Karpas-422 (cell line): Measurements from ENCODE around the gene OGDHL. TPM values are rescaled to one million over a fixed set of nuclear protein-coding genes. Genes with fewer than 3 reads are reported as not detected.

ENCODE experiments used
- DNase-seq: peaks from one replicate; pipeline ENCODE4 v3.0.0-alpha.2; 2015
- H2AFZ ChIP-seq: fragments of 200-600 bp; sonication (generic); 2 replicates; pipeline ENCODE4 v1.6.1; 2014; ENCODE audit warnings: antibody characterized with exemption, low read length, mixed read lengths
- H3K27ac ChIP-seq: fragments of 200-600 bp; sonication (generic); 2 replicates; pipeline ENCODE4 v1.5.1; 2014; ENCODE audit warnings: mild to moderate bottlenecking, low read length, moderate library complexity
- H3K27me3 ChIP-seq: fragments of 200-600 bp; sonication (generic); 2 replicates; pipeline ENCODE4 v1.6.1; 2014; ENCODE audit warnings: low read length, mixed read lengths
- H3K36me3 ChIP-seq: fragments of 200-600 bp; sonication (generic); 2 replicates; pipeline ENCODE4 v1.6.1; 2014; ENCODE audit warnings: low read length, mixed read lengths; ENCODE audit not compliant: insufficient read depth
- H3K4me1 ChIP-seq: fragments of 200-600 bp; sonication (generic); 2 replicates; pipeline ENCODE4 v1.6.1; 2014; ENCODE audit warnings: mild to moderate bottlenecking, low read length, mixed read lengths
- H3K4me2 ChIP-seq: fragments of 200-600 bp; sonication (generic); 2 replicates; pipeline ENCODE4 v1.6.1; 2014; ENCODE audit warnings: low read length, low read depth, mild to moderate bottlenecking; ENCODE audit not compliant: poor library complexity, severe bottlenecking
- H3K4me3 ChIP-seq: fragments of 200-600 bp; sonication (generic); 2 replicates; pipeline ENCODE4 v1.5.1; 2014; ENCODE audit warnings: mild to moderate bottlenecking, antibody characterized with exemption, low read length, mixed read lengths
- H3K79me2 ChIP-seq: fragments of 200-600 bp; sonication (generic); 2 replicates; pipeline ENCODE4 v1.6.1; 2014; ENCODE audit warnings: mild to moderate bottlenecking, low read length, mixed read lengths
- H3K9ac ChIP-seq: fragments of 200-600 bp; sonication (generic); 2 replicates; pipeline ENCODE4 v1.6.0; 2014; ENCODE audit warnings: low read length
- H3K9me2 ChIP-seq: fragments of 200-600 bp; sonication (generic), shearing (Covaris generic); replicated peaks from 2 replicates; pipeline ENCODE4 v1.6.0; 2014; ENCODE audit warnings: mild to moderate bottlenecking, low read length, moderate library complexity; ENCODE audit not compliant: insufficient read depth
- H3K9me3 ChIP-seq: fragments of 300-700, 200-600 bp; sonication (generic); 2 replicates; pipeline ENCODE4 v1.6.1; 2014; ENCODE audit warnings: low read length, mixed read lengths
- H4K20me1 ChIP-seq: fragments of 200-600 bp; sonication (generic); 2 replicates; pipeline ENCODE4 v1.6.1; 2014; ENCODE audit warnings: mild to moderate bottlenecking, antibody characterized with exemption, low read length, low read depth; ENCODE audit not compliant: insufficient read depth
- total RNA-seq: library from RNA; depleted of rRNA; stranded (reverse); fragments of >200 nt; shearing (Covaris generic); gene quantifications from 2 replicates; pipeline ENCODE4 v1.2.3, GENCODE V29; 2014; ENCODE audit warnings: low replicate concordance; rRNA removed

The OGDHL gene
- 0.75 and 1.8 TPM in 2 replicates for total RNA-seq

DNA sequence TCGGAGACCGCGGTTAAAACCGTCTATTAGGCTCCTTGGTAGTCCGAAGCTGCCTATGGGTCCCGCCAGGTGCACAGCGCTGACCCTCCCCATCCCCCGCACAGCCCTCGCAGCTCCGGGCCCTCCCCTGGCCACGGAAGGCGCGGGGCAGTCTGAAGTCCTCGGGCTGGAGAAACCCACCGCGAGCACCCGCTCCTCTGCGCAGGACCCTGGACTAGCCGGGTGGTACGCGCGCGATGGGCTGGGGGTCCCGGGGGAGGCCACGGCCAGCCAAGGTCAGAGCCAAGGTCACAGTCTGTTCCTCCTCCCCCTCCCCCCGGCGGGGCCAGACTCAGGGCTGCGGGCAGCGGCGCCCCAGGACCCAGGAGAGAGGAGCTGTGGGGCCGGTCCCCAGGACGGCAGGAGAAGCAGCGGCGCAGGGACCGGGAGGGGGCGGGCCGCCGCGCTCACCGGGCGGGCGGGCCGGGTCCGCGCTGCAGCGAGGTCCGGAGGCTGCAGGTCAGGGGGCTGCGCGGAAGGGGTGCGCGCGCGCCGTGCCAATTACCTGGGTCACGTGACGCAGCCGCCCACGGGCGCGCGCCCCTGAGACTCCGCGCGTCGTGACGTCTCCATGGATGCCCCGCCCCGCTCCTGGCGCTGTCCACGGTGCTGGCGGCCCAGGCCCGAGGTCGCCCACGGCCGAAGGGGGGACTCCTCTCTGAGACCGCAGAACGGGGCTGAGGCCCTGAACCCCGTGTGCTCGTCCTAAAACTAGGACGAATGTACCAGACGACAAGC, at the start of gene OGDHL:
TSS of gene OGDHL (minus strand) at position 535 of the 777 bp plus-strand sequence. CDS start 3,731 bp downstream, outside the sequence.
- Histone ChIP-seq H3K27ac (no peak within 1 kb of the TSS), H3K4me3 (peak within 1 kb of the TSS; percentile 65), H3K9ac (peak within 1 kb of the TSS; percentile 60), H4K20me1 (0 out of 2 replicates have a peak, but pooled peaks cover 4% of the 10 kb centered on the region), H3K9me3 (peaks cover 6% of the 10 kb centered on the region; the same call in 1 of the 2 replicates), H3K36me3 (no peaks in the 10 kb centered on the region), H3K4me1 (no peaks in the 10 kb centered on the region), H3K27me3 (no peaks in the 10 kb centered on the region), H3K9me2 (no peaks in the 10 kb centered on the region), H2AFZ (no peak within 1 kb of the TSS), H3K79me2 (no peaks in the 10 kb centered on the region), H3K4me2 (peak within 1 kb of the TSS; percentile 58)
- peak; percentile 82 for DNase-seq

DNA sequence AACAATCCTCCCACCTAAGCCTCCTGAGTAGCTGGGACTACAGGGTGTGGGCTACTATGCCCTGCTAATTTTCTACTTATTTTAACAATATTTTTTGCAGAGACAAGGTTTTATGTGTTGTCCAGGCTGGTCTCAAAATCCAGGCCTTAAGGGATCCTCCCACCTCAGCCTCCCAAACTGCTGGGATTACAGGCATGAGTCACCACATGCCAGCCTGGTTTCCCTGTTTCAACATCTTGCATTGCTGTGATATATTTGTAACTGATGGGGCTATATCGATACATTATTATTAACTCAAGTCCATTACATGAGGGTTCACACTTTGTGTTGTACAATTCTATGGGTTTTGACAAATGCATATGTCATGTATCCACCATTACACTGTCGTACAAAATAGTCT, 41.9 kb upstream of the OGDHL start:
- Histone ChIP-seq H3K4me3 (no peak overlapping the region), H3K4me1 (no peaks in the 10 kb centered on the region), H3K27ac (no peak overlapping the region), H2AFZ (no peak overlapping the region), H3K9me2 (no peaks in the 10 kb centered on the region), H3K9me3 (no peaks in the 10 kb centered on the region), H3K79me2 (no peaks in the 10 kb centered on the region), H3K9ac (no peak overlapping the region), H3K4me2 (no peak overlapping the region), H3K27me3 (no peaks in the 10 kb centered on the region), H4K20me1 (no peaks in the 10 kb centered on the region), H3K36me3 (no peaks in the 10 kb centered on the region)
- DNase-seq = no peak

DNA sequence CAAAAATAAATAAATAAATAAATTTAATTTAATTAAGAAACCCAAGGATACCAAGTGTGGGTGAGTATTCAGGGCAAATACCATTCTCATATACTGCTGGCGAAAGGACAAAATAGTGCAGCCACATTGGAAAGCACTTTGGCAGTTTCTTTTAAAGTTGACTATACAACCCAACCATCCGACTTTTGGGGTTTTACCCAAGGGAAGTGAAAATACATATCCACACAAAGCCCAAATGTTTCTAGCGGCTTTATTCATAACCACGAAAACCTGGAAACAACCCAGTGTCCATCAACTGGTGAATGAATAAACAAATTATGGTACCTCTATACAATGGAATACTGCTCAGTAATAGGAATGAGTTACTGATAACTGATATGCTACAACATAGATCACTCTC, 36.2 kb upstream of the OGDHL start:
- no peak for DNase-seq

DNA sequence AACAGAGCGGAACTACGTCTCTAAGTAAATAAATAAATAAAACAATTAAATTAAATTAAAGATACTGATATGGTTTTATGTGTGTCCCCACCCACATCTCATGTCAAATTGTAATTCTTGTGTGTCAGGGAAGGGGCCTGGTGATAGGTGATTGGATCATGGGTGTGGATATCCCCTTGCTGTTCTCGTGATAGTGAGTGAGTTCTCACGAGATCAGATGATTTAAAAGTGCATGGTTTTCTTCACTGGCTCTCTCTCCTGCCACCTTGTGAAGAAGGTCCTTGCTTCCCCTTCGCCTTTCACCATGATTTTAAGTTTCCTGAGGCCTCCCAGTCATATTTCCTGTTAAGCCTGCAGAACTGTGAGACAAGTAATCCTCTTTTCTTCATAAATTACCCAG, 29.0 kb upstream of the OGDHL start:
- Histone ChIP-seq H4K20me1 (no peaks in the 10 kb centered on the region), H3K79me2 (no peaks in the 10 kb centered on the region), H3K9me3 (no peaks in the 10 kb centered on the region), H3K9ac (no peak overlapping the region), H3K36me3 (no peaks in the 10 kb centered on the region), H3K4me2 (no peak overlapping the region), H3K27ac (no peak overlapping the region), H2AFZ (no peak overlapping the region), H3K9me2 (no peaks in the 10 kb centered on the region), H3K4me1 (no peaks in the 10 kb centered on the region), H3K27me3 (no peaks in the 10 kb centered on the region), H3K4me3 (no peak overlapping the region)
- DNase-seq = no peak

More for the DNA sequence above, 36.2 kb upstream of the OGDHL start:
- no peak overlapping the region for H2AFZ ChIP-seq
- no peak overlapping the region for H3K4me3 ChIP-seq
- H3K27ac ChIP-seq = no peak overlapping the region
- H3K4me2 ChIP-seq = no peak overlapping the region
- no peaks in the 10 kb centered on the region for H3K79me2 ChIP-seq
- no peaks in the 10 kb centered on the region for H3K9me2 ChIP-seq
- no peaks in the 10 kb centered on the region for H3K36me3 ChIP-seq
- no peaks in the 10 kb centered on the region for H4K20me1 ChIP-seq
- no peak overlapping the region for H3K9ac ChIP-seq
- no peaks in the 10 kb centered on the region for H3K9me3 ChIP-seq
- H3K4me1 ChIP-seq = no peaks in the 10 kb centered on the region
- H3K27me3 ChIP-seq = no peaks in the 10 kb centered on the region

DNA sequence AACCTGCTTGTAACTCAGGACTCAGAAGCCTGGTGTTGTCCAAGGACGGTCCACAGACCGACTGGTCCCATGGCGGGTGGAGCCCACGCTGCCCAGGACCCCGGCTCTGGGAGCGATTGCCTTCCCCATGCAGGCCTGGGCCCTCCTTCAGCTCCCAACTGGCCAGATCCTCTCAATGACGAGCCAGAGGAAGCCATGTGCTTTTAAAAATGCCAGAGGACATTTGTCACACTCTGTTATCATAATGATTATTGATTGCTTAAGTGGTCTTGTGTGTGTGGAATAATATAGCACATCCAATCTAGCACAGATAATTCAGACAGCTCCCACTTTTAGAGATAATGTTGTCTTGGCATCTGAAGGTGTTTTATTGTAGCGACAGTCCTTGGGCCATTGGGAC, 22.6 kb upstream of the OGDHL start:
- no peak overlapping the region for H3K27ac ChIP-seq
- H3K27me3 ChIP-seq = no peaks in the 10 kb centered on the region
- no peak overlapping the region for H3K4me3 ChIP-seq
- no peaks in the 10 kb centered on the region for H4K20me1 ChIP-seq
- H3K9me3 ChIP-seq = no peaks in the 10 kb centered on the region
- no peak overlapping the region for H3K4me2 ChIP-seq
- no peaks in the 10 kb centered on the region for H3K79me2 ChIP-seq
- no peaks in the 10 kb centered on the region for H3K9me2 ChIP-seq
- no peak for DNase-seq
- no peak overlapping the region for H2AFZ ChIP-seq
- no peaks in the 10 kb centered on the region for H3K4me1 ChIP-seq
- no peak overlapping the region for H3K9ac ChIP-seq
- H3K36me3 ChIP-seq = no peaks in the 10 kb centered on the region

DNA sequence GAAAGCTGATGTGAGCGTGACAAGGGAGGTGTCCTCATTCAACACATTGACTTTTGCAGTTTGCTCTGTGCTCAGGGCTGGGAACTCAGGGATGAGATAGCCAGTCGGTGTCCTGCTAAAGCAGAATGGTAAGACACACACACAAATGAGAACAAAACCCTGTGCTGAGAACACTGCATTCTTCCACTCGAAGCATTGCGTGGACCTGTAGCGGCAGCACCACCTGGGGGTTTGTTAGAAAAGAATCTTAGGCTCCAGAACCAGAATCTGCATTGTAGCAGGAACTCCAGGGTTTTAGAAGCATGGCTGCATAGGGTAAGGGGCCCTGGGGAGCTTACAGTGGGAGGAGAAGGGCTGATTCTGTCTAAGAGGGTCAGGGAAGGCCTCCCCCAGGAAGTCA, 21.5 kb upstream of the OGDHL start:
- H3K9me3 ChIP-seq = no peaks in the 10 kb centered on the region
- no peaks in the 10 kb centered on the region for H4K20me1 ChIP-seq
- no peak for DNase-seq
- no peaks in the 10 kb centered on the region for H3K27me3 ChIP-seq
- H3K9me2 ChIP-seq = no peaks in the 10 kb centered on the region
- H3K4me1 ChIP-seq = no peaks in the 10 kb centered on the region
- H3K4me3 ChIP-seq = no peak overlapping the region
- no peak overlapping the region for H2AFZ ChIP-seq
- no peak overlapping the region for H3K9ac ChIP-seq
- H3K4me2 ChIP-seq = no peak overlapping the region
- no peaks in the 10 kb centered on the region for H3K36me3 ChIP-seq
- H3K79me2 ChIP-seq = no peaks in the 10 kb centered on the region
- H3K27ac ChIP-seq = no peak overlapping the region

DNA sequence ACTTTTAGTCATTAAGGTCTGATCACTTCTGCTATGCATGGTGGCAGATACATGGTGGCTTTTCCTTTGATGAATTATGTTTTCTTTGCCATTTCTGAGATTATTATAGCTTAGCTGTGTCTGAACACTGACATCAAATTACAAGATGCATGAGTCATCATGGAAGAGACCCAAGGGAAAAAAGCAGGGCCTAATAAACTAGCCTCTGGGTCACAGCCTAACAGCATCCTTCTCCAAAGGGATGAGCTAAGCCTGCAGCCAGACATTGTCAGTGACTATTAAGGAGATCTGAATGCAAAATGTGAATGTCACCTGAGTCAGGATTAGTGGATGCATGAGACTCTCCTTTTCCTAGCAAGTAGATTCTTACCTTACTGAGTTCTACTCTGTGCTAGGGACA, 19.1 kb upstream of the OGDHL start:
- no peaks in the 10 kb centered on the region for H3K9me2 ChIP-seq
- H3K27me3 ChIP-seq = no peaks in the 10 kb centered on the region
- no peak overlapping the region for H2AFZ ChIP-seq
- no peak overlapping the region for H3K9ac ChIP-seq
- H3K27ac ChIP-seq = no peak overlapping the region
- no peak overlapping the region for H3K4me3 ChIP-seq
- H3K9me3 ChIP-seq = no peaks in the 10 kb centered on the region
- no peaks in the 10 kb centered on the region for H3K79me2 ChIP-seq
- no peaks in the 10 kb centered on the region for H3K36me3 ChIP-seq
- H4K20me1 ChIP-seq = no peaks in the 10 kb centered on the region
- H3K4me1 ChIP-seq = no peaks in the 10 kb centered on the region
- DNase-seq = no peak
- no peak overlapping the region for H3K4me2 ChIP-seq

DNA sequence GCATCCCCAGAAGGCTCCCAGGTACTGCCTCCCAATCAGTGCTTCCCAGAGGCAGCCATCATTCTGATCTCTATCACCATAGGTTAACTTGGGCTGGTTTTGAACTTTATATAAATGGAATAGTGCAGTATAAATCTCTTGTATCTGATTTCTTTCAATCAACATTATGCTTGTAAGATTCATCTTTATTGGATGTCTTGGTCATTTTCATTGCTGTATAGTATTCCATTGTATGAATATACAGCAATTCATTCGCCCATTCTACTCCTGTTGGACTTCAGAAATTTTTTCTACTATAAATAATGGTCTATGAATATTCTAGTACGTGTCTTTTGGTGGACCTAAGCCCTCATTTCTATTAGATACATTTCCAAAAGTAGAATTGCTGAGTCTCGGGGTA, 16.1 kb upstream of the OGDHL start:
- H3K9ac ChIP-seq = no peak overlapping the region

More for the DNA sequence above, 16.1 kb upstream of the OGDHL start:
- no peaks in the 10 kb centered on the region for H4K20me1 ChIP-seq
- H3K9me2 ChIP-seq = no peaks in the 10 kb centered on the region
- H3K27ac ChIP-seq = no peak overlapping the region
- DNase-seq = no peak
- no peaks in the 10 kb centered on the region for H3K36me3 ChIP-seq
- no peaks in the 10 kb centered on the region for H3K27me3 ChIP-seq
- no peak overlapping the region for H3K4me2 ChIP-seq
- H3K79me2 ChIP-seq = no peaks in the 10 kb centered on the region
- no peak overlapping the region for H3K4me3 ChIP-seq
- H3K4me1 ChIP-seq = no peaks in the 10 kb centered on the region
- H2AFZ ChIP-seq = no peak overlapping the region
- H3K9me3 ChIP-seq = no peaks in the 10 kb centered on the region
